Astrocyte of the spinal cord (primary cell): ENCODE results near the gene MED15.

ENCODE experiments used
- DNase-seq: peaks from one replicate; pipeline ENCODE4 v3.0.0; 2011; ENCODE audit warnings: low read depth, low spot score
- H3K4me3 ChIP-seq: 2 replicates; pipeline ENCODE4 v1.5.1; 2011; ENCODE audit warnings: low read depth, mild to moderate bottlenecking, low read length, moderate library complexity
- CTCF ChIP-seq: IDR thresholded peaks from 2 replicates; pipeline ENCODE4 v1.5.1; 2012; ENCODE audit warnings: low read depth, mild to moderate bottlenecking, low read length, inconsistent platforms
- in situ Hi-C: cut with HindIII; loops from 2 replicates; pipeline ENCODE4 v1.10.0; 2017; ENCODE audit warnings: low sequenced_read_pairs

The MED15 gene

GRCh38 chr22:20550057-20550817, 42.8 kb downstream of the MED15 start:
- DNase-seq, result no peak
- TF ChIP-seq CTCF, result no peak
- in situ Hi-C loops, result no loop called here
- no peak overlapping the region for H3K4me3 ChIP-seq

- DNase-seq, result peak; percentile 71
- TF ChIP-seq CTCF, result no peak
Observed at GRCh38 chr22:20550851-20551744, 43.7 kb downstream of the MED15 start.

GRCh38 chr22:20551805-20552442, 44.5 kb downstream of the MED15 start:
- in situ Hi-C loops, result no loop called here

More at GRCh38 chr22:20550851-20551744, 43.7 kb downstream of the MED15 start:
- in situ Hi-C loops, result no loop called here
- H3K4me3 ChIP-seq, result no peak overlapping the region

GRCh38 chr22:20552443-20553401, 45.3 kb downstream of the MED15 start:
- H3K4me3 ChIP-seq, result no peak overlapping the region
- TF ChIP-seq CTCF, result no peak
- in situ Hi-C loops, result no loop called here
- DNase-seq, result no peak

More at GRCh38 chr22:20551805-20552442, 44.5 kb downstream of the MED15 start:
- peak; percentile 46 for TF ChIP-seq CTCF
- no peak for DNase-seq
- H3K4me3 ChIP-seq, result no peak overlapping the region

GRCh38 chr22:20553947-20554741, 46.7 kb downstream of the MED15 start:
- H3K4me3 ChIP-seq, result no peak overlapping the region
- in situ Hi-C loops, result no loop called here
- no peak for DNase-seq
- no peak for TF ChIP-seq CTCF
